ENCODE measurements around the gene SCRG1. TPM values are rescaled to one million over a fixed set of nuclear protein-coding genes. Genes with fewer than 3 reads are reported as not detected.

SCRG1 gene
- total RNA-seq, 1 donor: 7.6 TPM

- Histone ChIP-seq H2AFZ (ENCODE audit: low read length) (no peak overlapping the region), H3K4me2 (ENCODE audit: insufficient read depth, low read length) (no peak overlapping the region), H3K27me3 (ENCODE audit: insufficient read depth, low read length) (no peaks in the 10 kb centered on the region), H3K9me3 (ENCODE audit: low read depth, low read length) (no peaks in the 10 kb centered on the region), H3K79me2 (ENCODE audit: insufficient read depth, low read length) (no peaks in the 10 kb centered on the region), H3K27ac (ENCODE audit: low read depth, low read length) (no peak overlapping the region), H4K20me1 (ENCODE audit: insufficient read depth, low read length) (no peaks in the 10 kb centered on the region), H3K36me3 (ENCODE audit: insufficient read depth, low read length) (no peaks in the 10 kb centered on the region), H3K4me3 (ENCODE audit: insufficient read depth, low read length) (no peak overlapping the region), H3K4me1 (ENCODE audit: insufficient read depth, low read length) (peaks cover 4% of the 10 kb centered on the region)
- TF ChIP-seq CTCF (IDR thresholded peaks at IDR 0.05; ENCODE audit: extremely low read depth, low read depth, low read length): no peak
- no peak for DNase-seq (ENCODE audit: insufficient read length, low spot score, missing footprints)
Observed at GRCh38 chr4:173442223-173442932, 43.5 kb upstream of the SCRG1 start.

DNA sequence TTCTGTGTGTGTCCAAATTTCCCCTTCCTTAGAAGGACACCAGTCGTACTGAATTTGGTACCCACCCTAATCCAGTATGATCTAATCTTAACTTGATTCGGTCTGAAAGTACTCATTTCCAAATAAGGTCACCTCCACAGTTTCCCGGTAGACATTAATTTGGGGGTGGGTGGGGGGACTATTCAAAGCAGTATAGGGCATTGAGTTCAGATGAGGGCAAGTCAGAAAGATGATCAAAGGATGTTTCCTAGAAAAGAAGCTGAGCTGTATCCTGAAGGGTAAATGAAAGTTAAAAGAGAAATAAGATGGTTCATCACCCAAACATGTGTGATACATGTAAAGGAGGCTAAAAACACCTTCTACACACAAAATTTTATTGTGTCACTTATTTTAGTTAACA is 42.0 kb upstream of the SCRG1 start:
- no peak for DNase-seq (ENCODE audit: insufficient read length, low spot score, missing footprints)
- no peak for TF ChIP-seq CTCF (IDR thresholded peaks at IDR 0.05; ENCODE audit: extremely low read depth, low read depth, low read length)
- Histone ChIP-seq H4K20me1 (ENCODE audit: insufficient read depth, low read length) (no peaks in the 10 kb centered on the region), H3K27ac (ENCODE audit: low read depth, low read length) (no peak overlapping the region), H3K79me2 (ENCODE audit: insufficient read depth, low read length) (no peaks in the 10 kb centered on the region), H3K4me3 (ENCODE audit: insufficient read depth, low read length) (no peak overlapping the region), H3K9me3 (ENCODE audit: low read depth, low read length) (no peaks in the 10 kb centered on the region), H3K36me3 (ENCODE audit: insufficient read depth, low read length) (no peaks in the 10 kb centered on the region), H3K27me3 (ENCODE audit: insufficient read depth, low read length) (no peaks in the 10 kb centered on the region), H3K4me1 (ENCODE audit: insufficient read depth, low read length) (peaks cover 18% of the 10 kb centered on the region), H3K4me2 (ENCODE audit: insufficient read depth, low read length) (no peak overlapping the region), H2AFZ (ENCODE audit: low read length) (no peak overlapping the region)

GRCh38 chr4:173436771-173437265 is 37.9 kb upstream of the SCRG1 start:
- Histone ChIP-seq H3K4me2 (ENCODE audit: insufficient read depth, low read length) (peak overlapping the region; percentile 61), H4K20me1 (ENCODE audit: insufficient read depth, low read length) (no peaks in the 10 kb centered on the region), H3K27ac (ENCODE audit: low read depth, low read length) (peak overlapping the region; percentile 47), H3K4me3 (ENCODE audit: insufficient read depth, low read length) (no peak overlapping the region), H3K36me3 (ENCODE audit: insufficient read depth, low read length) (no peaks in the 10 kb centered on the region), H3K4me1 (ENCODE audit: insufficient read depth, low read length) (peaks cover 21% of the 10 kb centered on the region), H3K79me2 (ENCODE audit: insufficient read depth, low read length) (no peaks in the 10 kb centered on the region), H3K9me3 (ENCODE audit: low read depth, low read length) (no peaks in the 10 kb centered on the region), H2AFZ (ENCODE audit: low read length) (no peak overlapping the region), H3K27me3 (ENCODE audit: insufficient read depth, low read length) (no peaks in the 10 kb centered on the region)
- no peak for TF ChIP-seq CTCF (IDR thresholded peaks at IDR 0.05; ENCODE audit: extremely low read depth, low read depth, low read length)
- no peak for DNase-seq (ENCODE audit: insufficient read length, low spot score, missing footprints)

GRCh38 chr4:173436149-173436579 is 37.2 kb upstream of the SCRG1 start:
- DNase-seq (ENCODE audit: insufficient read length, low spot score, missing footprints): no peak
- Histone ChIP-seq H3K27ac (ENCODE audit: low read depth, low read length) (peak overlapping the region; percentile 47), H3K4me2 (ENCODE audit: insufficient read depth, low read length) (peak overlapping the region; percentile 61), H3K79me2 (ENCODE audit: insufficient read depth, low read length) (no peaks in the 10 kb centered on the region), H3K27me3 (ENCODE audit: insufficient read depth, low read length) (no peaks in the 10 kb centered on the region), H4K20me1 (ENCODE audit: insufficient read depth, low read length) (no peaks in the 10 kb centered on the region), H3K36me3 (ENCODE audit: insufficient read depth, low read length) (no peaks in the 10 kb centered on the region), H2AFZ (ENCODE audit: low read length) (peak overlapping the region; percentile 7), H3K9me3 (ENCODE audit: low read depth, low read length) (no peaks in the 10 kb centered on the region), H3K4me1 (ENCODE audit: insufficient read depth, low read length) (peaks cover 21% of the 10 kb centered on the region), H3K4me3 (ENCODE audit: insufficient read depth, low read length) (no peak overlapping the region)
- TF ChIP-seq CTCF (IDR thresholded peaks at IDR 0.05; ENCODE audit: extremely low read depth, low read depth, low read length): no peak
